IPS-20b (cell line): Measurements from ENCODE around the gene PNPO.
"Not testable (repeated sequence)": the region's sequence is repeated elsewhere in the genome, so short reads cannot be mapped to it uniquely, and the experiment has no call there.

ENCODE experiments used
- H3K27ac ChIP-seq: one replicate; pipeline ENCODE4 v1.5.1; 2013; ENCODE audit warnings: low read length
- H3K27me3 ChIP-seq: 2 replicates; pipeline ENCODE4 v1.6.1; 2013; ENCODE audit warnings: mild to moderate bottlenecking, low read length, inconsistent platforms; ENCODE audit not compliant: insufficient read depth
- H3K36me3 ChIP-seq: 2 replicates; pipeline ENCODE4 v1.6.1; 2013; ENCODE audit warnings: low read depth, mild to moderate bottlenecking, inconsistent platforms, low read length, moderate library complexity; ENCODE audit not compliant: insufficient read depth
- H3K4me1 ChIP-seq: 2 replicates; pipeline ENCODE4 v1.6.1; 2013; ENCODE audit warnings: mild to moderate bottlenecking, control low read depth, inconsistent platforms, low read length, moderate library complexity; ENCODE audit not compliant: insufficient read depth
- H3K4me3 ChIP-seq: 2 replicates; pipeline ENCODE4 v1.5.1; 2013; ENCODE audit warnings: mild to moderate bottlenecking, low read length, inconsistent platforms
- H3K9ac ChIP-seq: 2 replicates; pipeline ENCODE4 v1.6.1; 2013; ENCODE audit warnings: low read depth, mild to moderate bottlenecking, inconsistent platforms, low read length, moderate library complexity
- H3K9me3 ChIP-seq: 2 replicates; pipeline ENCODE4 v1.6.1; 2013; ENCODE audit warnings: mild to moderate bottlenecking, low read depth, low read length, inconsistent platforms; ENCODE audit not compliant: insufficient read depth

Gene PNPO

GRCh38 chr17:47905221-47905733 is 36.1 kb upstream of the PNPO start:
- H3K9me3 ChIP-seq: no peaks in the 10 kb centered on the region
- no peak overlapping the region for H3K27ac ChIP-seq
- H3K4me1 ChIP-seq: peaks cover 19% of the 10 kb centered on the region
- no peaks in the 10 kb centered on the region for H3K36me3 ChIP-seq
- H3K27me3 ChIP-seq: no peaks in the 10 kb centered on the region
- no peak overlapping the region for H3K4me3 ChIP-seq
- H3K9ac ChIP-seq: no peak overlapping the region

- no peak overlapping the region for H3K4me3 ChIP-seq
- H3K27ac ChIP-seq: no peak overlapping the region
- no peaks in the 10 kb centered on the region for H3K9me3 ChIP-seq
- peaks cover 9% of the 10 kb centered on the region for H3K4me1 ChIP-seq
- H3K36me3 ChIP-seq: no peaks in the 10 kb centered on the region
- no peak overlapping the region for H3K9ac ChIP-seq
- no peaks in the 10 kb centered on the region for H3K27me3 ChIP-seq
Observed at GRCh38 chr17:47906443-47906842, 34.9 kb upstream of the PNPO start.

DNA sequence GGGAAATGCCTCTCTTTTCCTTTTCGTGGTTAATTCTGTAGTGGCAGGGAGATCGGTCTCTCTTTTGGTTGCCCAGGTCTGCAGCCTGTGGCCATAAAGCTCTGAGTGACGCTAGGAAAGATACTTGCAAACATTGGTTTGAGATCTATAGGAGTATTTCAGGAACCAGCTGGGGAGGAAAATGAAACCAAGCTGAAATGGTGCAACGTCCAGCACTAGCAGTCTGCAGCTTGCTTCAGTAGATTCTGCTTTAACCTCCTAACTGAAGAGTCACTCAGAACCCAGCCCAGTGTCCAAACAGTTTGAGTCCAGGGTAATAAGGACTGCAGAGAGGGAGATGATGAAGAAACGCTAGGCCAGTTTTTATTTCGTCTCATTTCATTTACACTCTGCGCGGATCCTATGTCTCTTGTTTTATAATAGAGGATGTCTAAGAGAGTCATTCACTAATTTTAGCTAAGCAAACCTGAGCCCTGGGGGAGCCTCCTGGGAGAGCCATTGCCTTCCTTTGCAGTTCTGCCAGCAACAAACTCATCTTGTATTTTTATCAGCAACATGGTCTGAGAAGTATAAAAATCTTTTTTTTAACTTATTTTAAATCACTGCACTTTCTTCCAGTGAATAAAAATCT is 33.3 kb upstream of the PNPO start:
- H3K9ac ChIP-seq: no peak overlapping the region
- no peaks in the 10 kb centered on the region for H3K27me3 ChIP-seq
- no peaks in the 10 kb centered on the region; the same call in 1 of the 2 replicates for H3K4me1 ChIP-seq
- no peaks in the 10 kb centered on the region for H3K9me3 ChIP-seq
- no peak overlapping the region for H3K27ac ChIP-seq
- H3K4me3 ChIP-seq: no peak overlapping the region
- H3K36me3 ChIP-seq: no peaks in the 10 kb centered on the region

DNA sequence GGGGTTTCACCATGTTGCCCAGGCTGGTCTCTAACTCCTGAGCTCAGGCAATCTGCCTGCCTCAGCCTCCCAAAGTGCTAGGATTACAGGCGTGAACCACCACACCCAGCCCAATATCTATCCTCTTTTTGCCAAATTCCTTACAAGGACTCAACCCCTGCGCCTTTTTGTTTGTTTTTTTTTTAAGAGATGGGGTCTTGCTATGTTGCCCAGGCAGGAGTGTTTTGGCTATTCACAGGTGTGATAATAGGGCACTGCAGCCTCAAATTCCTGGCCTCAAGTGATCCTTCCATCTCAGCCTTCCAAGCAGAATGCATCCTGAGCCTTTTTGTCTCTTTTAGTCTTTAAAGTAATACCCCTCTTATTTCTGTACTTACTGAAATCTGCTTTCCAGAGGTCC is 28.3 kb upstream of the PNPO start:
- Histone ChIP-seq H3K9ac (no peak overlapping the region), H3K36me3 (peaks cover 13% of the 10 kb centered on the region; the same call in 1 of the 2 replicates), H3K9me3 (no peaks in the 10 kb centered on the region), H3K27ac (no peak overlapping the region), H3K4me1 (no peaks in the 10 kb centered on the region), H3K27me3 (no peaks in the 10 kb centered on the region), H3K4me3 (no peak overlapping the region)

DNA sequence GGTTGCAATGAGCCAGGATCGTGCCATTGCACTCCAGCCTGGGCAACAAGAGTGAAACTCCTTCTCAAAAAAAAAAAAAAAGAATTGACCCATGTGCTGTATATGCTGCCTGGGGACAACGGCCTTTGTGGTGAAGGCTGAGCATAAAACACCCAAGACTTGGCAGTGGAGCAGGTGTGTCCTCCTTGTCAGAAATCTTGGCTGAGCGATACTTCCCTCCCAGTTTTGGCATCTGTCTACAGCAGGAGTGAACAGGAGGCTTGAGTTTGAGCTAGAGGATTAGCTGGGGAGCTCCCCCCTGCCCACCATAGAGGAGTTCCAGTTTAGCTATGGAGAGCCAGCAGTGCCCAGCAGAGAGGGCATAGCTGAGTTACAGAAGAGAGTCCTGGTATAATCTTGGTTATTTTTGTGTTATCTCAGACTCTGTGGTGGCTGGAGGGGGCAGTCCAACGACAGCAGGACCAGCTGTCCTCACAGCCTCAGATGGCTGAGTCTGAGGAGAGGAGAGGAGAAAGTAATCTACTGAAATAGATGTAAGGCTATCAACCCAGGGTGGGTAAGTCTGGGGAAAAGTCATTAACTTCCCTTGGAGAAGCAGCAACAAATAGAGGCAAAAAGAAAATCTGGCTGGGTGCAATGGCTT is 26.9 kb upstream of the PNPO start:
- Histone ChIP-seq H3K36me3 (peaks cover 20% of the 10 kb centered on the region), H3K27ac (no peak overlapping the region), H3K4me1 (no peaks in the 10 kb centered on the region), H3K9ac (no peak overlapping the region), H3K4me3 (no peak overlapping the region), H3K27me3 (no peaks in the 10 kb centered on the region), H3K9me3 (no peaks in the 10 kb centered on the region)

DNA sequence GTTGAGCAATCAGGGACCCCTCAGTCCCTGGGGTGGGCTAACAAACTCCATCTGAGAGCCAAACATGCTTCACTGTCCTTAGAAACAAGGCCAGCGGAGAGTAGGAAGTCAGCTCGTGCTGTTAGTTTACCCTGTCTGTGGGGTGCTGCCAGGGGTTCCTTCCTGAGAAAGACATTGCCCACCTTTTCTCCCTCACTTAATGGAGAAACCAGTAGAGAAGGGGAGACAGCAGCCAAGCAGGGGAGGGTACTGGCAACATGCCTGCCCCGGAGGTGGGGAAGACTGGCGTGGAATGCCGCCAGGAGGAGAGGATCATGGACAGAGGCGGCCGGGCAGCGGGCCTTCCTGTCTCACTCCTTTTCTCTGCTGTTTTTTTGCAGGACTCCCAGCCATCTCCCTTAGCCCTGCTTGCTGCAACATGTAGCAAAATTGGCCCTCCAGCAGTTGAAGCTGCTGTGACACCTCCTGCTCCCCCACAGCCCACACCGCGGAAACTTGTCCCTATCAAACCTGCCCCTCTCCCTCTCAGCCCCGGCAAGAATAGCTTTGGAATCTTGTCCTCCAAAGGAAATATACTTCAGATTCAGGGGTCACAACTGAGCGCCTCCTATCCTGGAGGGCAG is 25.5 kb upstream of the PNPO start:
- no peak overlapping the region for H3K4me3 ChIP-seq
- no peaks in the 10 kb centered on the region for H3K4me1 ChIP-seq
- no peaks in the 10 kb centered on the region for H3K27me3 ChIP-seq
- no peak overlapping the region for H3K27ac ChIP-seq
- no peak overlapping the region for H3K9ac ChIP-seq
- peaks cover 20% of the 10 kb centered on the region for H3K36me3 ChIP-seq
- no peaks in the 10 kb centered on the region for H3K9me3 ChIP-seq

DNA sequence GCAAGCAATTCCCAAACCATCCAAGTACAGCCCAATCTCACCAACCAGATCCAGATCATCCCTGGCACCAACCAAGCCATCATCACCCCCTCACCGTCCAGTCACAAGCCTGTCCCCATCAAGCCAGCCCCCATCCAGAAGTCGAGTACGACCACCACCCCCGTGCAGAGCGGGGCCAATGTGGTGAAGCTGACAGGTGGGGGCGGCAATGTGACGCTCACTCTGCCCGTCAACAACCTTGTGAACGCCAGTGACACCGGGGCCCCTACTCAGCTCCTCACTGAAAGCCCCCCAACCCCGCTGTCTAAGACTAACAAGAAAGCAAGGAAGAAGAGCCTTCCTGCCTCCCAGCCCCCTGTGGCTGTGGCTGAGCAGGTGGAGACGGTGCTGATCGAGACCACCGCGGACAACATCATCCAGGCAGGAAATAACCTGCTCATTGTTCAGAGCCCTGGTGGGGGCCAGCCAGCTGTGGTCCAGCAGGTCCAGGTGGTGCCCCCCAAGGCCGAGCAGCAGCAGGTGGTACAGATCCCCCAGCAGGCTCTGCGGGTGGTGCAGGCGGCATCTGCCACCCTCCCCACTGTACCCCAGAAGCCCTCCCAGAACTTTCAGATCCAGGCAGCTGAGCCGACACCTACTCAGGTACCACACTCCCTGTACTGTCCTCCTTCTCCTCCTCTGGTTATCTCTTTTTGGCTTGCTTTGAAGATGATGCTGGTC is 24.7 kb upstream of the PNPO start:
- H3K9ac ChIP-seq: no peak overlapping the region
- H3K27ac ChIP-seq: no peak overlapping the region
- no peaks in the 10 kb centered on the region for H3K27me3 ChIP-seq
- H3K9me3 ChIP-seq: no peaks in the 10 kb centered on the region
- no peak overlapping the region for H3K4me3 ChIP-seq
- H3K36me3 ChIP-seq: peaks cover 20% of the 10 kb centered on the region
- no peaks in the 10 kb centered on the region for H3K4me1 ChIP-seq

GRCh38 chr17:47917581-47917980 is 23.8 kb upstream of the PNPO start:
- H3K36me3 ChIP-seq: peaks cover 23% of the 10 kb centered on the region
- H3K27ac ChIP-seq: no peak overlapping the region
- no peak overlapping the region for H3K4me3 ChIP-seq
- no peaks in the 10 kb centered on the region for H3K27me3 ChIP-seq
- H3K4me1 ChIP-seq: no peaks in the 10 kb centered on the region
- no peaks in the 10 kb centered on the region for H3K9me3 ChIP-seq
- H3K9ac ChIP-seq: no peak overlapping the region

- H3K4me1 ChIP-seq: no peaks in the 10 kb centered on the region
Observed at GRCh38 chr17:47918006-47918405, 23.4 kb upstream of the PNPO start.

DNA sequence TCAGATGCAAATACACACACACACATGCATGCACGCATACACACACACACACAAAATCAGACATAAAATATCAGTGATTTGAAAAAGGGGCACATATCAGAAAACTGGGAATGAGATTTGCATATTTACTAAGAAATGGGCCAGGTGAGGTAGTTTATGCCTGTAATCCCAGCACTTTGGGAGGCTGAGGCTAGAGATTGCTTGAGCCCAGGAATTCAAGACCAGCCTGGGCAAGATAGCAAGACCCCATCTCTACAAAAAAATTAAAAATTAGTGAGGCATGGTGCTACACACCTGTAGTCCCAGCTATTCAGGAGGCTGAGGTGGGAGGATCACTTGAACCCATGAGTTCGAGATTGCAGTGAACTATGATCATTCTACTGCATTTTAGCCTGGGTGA is 22.4 kb upstream of the PNPO start:
- Histone ChIP-seq H3K4me1 (no peaks in the 10 kb centered on the region), H3K36me3 (peaks cover 36% of the 10 kb centered on the region), H3K4me3 (no peak overlapping the region), H3K27me3 (no peaks in the 10 kb centered on the region), H3K27ac (no peak overlapping the region), H3K9me3 (no peaks in the 10 kb centered on the region), H3K9ac (no peak overlapping the region)

More at GRCh38 chr17:47918006-47918405, 23.4 kb upstream of the PNPO start:
- Histone ChIP-seq H3K27me3 (no peaks in the 10 kb centered on the region), H3K9me3 (no peaks in the 10 kb centered on the region), H3K4me3 (no peak overlapping the region), H3K27ac (no peak overlapping the region), H3K36me3 (peaks cover 27% of the 10 kb centered on the region), H3K9ac (no peak overlapping the region)

- H3K27ac ChIP-seq, H3K9me3 ChIP-seq, H3K9ac ChIP-seq, H3K4me3 ChIP-seq, H3K27me3 ChIP-seq, H3K4me1 ChIP-seq: not testable (repeated sequence)
- H3K36me3 ChIP-seq: peaks cover 45% of the 10 kb centered on the region
Observed at GRCh38 chr17:47919889-47920288, 21.5 kb upstream of the PNPO start.
